Breast epithelium (tissue), 4 donors: ENCODE measurements around the gene TSSK2. TPM values are rescaled to one million over a fixed set of nuclear protein-coding genes. Genes with fewer than 3 reads are reported as not detected.

Experiments used
- DNase-seq, 2 donors: peaks; one replicate each; pipeline ENCODE4 v3.0.0-alpha.2; 2019; ENCODE audit warnings: low spot score in 2 of 2
- H3K27ac ChIP-seq, 2 donors: fragments of 200-600 bp; sonication (generic) in 1 of 2; one replicate each; pipeline ENCODE4 v1.5.1; 2016 to 2019; ENCODE audit warnings: mild to moderate bottlenecking in 1 of 2
- H3K27me3 ChIP-seq, 2 donors: fragments of 200-600 bp; sonication (generic) in 1 of 2; one replicate each; pipeline versions ENCODE4 v1.5.1 to v1.6.0; 2017 to 2019; ENCODE audit warnings: control low read depth in 1 of 2, mild to moderate bottlenecking in 1 of 2
- H3K36me3 ChIP-seq: fragments of 200-600 bp; one replicate; pipeline ENCODE4 v1.5.1; 2019
- H3K4me1 ChIP-seq, 2 donors: fragments of 200-600 bp; sonication (generic); one replicate each; pipeline ENCODE4 v1.5.1; 2016 to 2019; ENCODE audit warnings: control low read depth in 1 of 2
- H3K4me3 ChIP-seq, 3 donors: fragments of 200-600 bp; sonication (generic); 1 replicate in 2 of 3; 2 replicates in 1 of 3; pipeline ENCODE4 v1.5.1; 2016 to 2019; ENCODE audit warnings: mild to moderate bottlenecking in 3 of 3, moderate library complexity in 2 of 3
- H3K9me3 ChIP-seq, 2 donors: fragments of 200-600 bp; sonication (generic) in 1 of 2; one replicate each; pipeline ENCODE4 v1.5.1; 2016 to 2019; ENCODE audit warnings: control low read depth in 1 of 2
- POLR2A ChIP-seq: fragments of 450-650 bp; IDR thresholded peaks from one replicate; pipeline ENCODE4 v1.6.1; 2016; ENCODE audit warnings: antibody characterized with exemption, mild to moderate bottlenecking, moderate library complexity
- POLR2AphosphoS5 ChIP-seq, 3 donors: sonication (generic); formaldehyde crosslinking; IDR thresholded peaks; one replicate each; pipeline ENCODE4 v1.6.1; 2017; ENCODE audit warnings: antibody characterized with exemption in 3 of 3
- intact Hi-C: fragments of 100-400 bp; cut with DNase I; formaldehyde crosslinking; loops from one replicate; pipeline ENCODE4 v1.15.1; 2023; ENCODE audit warnings: low total_unique reads
- total RNA-seq, 3 donors: library from RNA; depleted of rRNA; stranded (reverse); fragments of >200 nt; gene quantifications; one replicate each; pipeline ENCODE4 v1.1.0, GENCODE V29; 2016
- TF ChIP-seq, protein P1 (sequence below), 3 donors: fragments of 450-650 bp; IDR thresholded peaks; one replicate each; pipeline ENCODE4 v1.5.1; 2016 to 2017; ENCODE audit warnings: antibody characterized with exemption in 3 of 3, mild to moderate bottlenecking in 3 of 3, moderate library complexity in 3 of 3

The TSSK2 gene
- total RNA-seq, 3 donors from 2014 or later, result not detected

GRCh38 chr22:19172213-19173046 is 41.3 kb downstream of the TSSK2 start:
- no peak for DNase-seq
- Histone ChIP-seq H3K27me3 (peaks cover 5 to 24% of the 10 kb centered on the region in 2 donors), H3K36me3 (no peaks in the 10 kb centered on the region), H3K9me3 (no peaks in the 10 kb centered on the region), H3K4me1 (peaks cover 10 to 35% of the 10 kb centered on the region in 2 donors), H3K4me3 (peak overlapping the region; percentile 85 to 99 (median 85)), H3K27ac (peak overlapping the region; percentile 88 to 92)
- intact Hi-C loops, result no loop called here
- TF ChIP-seq POLR2AphosphoS5 (IDR thresholded peaks at IDR 0.05) (no peak), POLR2A (no peak)
- TF ChIP-seq, protein P1, sequence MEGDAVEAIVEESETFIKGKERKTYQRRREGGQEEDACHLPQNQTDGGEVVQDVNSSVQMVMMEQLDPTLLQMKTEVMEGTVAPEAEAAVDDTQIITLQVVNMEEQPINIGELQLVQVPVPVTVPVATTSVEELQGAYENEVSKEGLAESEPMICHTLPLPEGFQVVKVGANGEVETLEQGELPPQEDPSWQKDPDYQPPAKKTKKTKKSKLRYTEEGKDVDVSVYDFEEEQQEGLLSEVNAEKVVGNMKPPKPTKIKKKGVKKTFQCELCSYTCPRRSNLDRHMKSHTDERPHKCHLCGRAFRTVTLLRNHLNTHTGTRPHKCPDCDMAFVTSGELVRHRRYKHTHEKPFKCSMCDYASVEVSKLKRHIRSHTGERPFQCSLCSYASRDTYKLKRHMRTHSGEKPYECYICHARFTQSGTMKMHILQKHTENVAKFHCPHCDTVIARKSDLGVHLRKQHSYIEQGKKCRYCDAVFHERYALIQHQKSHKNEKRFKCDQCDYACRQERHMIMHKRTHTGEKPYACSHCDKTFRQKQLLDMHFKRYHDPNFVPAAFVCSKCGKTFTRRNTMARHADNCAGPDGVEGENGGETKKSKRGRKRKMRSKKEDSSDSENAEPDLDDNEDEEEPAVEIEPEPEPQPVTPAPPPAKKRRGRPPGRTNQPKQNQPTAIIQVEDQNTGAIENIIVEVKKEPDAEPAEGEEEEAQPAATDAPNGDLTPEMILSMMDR (IDR thresholded peaks at IDR 0.05), result no peak

- intact Hi-C loops, result no loop called here
- H3K9me3 ChIP-seq, result no peaks in the 10 kb centered on the region
- peaks cover 5 to 15% of the 10 kb centered on the region in 2 donors for H3K27me3 ChIP-seq
- H3K27ac ChIP-seq, result peak overlapping the region in 1 of 2 donors; percentile 92
- H3K4me1 ChIP-seq, result peaks cover 12 to 40% of the 10 kb centered on the region in 2 donors
- DNase-seq, result no peak
- TF ChIP-seq POLR2A (no peak), POLR2AphosphoS5 (IDR thresholded peaks at IDR 0.05) (no peak)
- TF ChIP-seq, protein P1 (IDR thresholded peaks at IDR 0.05), result no peak
- H3K4me3 ChIP-seq, result peak overlapping the region in 1 of 3 donors; percentile 85
- H3K36me3 ChIP-seq, result no peaks in the 10 kb centered on the region
These were observed 42.2 kb downstream of the TSSK2 start for GRCh38 chr22:19173047-19174035.

DNA sequence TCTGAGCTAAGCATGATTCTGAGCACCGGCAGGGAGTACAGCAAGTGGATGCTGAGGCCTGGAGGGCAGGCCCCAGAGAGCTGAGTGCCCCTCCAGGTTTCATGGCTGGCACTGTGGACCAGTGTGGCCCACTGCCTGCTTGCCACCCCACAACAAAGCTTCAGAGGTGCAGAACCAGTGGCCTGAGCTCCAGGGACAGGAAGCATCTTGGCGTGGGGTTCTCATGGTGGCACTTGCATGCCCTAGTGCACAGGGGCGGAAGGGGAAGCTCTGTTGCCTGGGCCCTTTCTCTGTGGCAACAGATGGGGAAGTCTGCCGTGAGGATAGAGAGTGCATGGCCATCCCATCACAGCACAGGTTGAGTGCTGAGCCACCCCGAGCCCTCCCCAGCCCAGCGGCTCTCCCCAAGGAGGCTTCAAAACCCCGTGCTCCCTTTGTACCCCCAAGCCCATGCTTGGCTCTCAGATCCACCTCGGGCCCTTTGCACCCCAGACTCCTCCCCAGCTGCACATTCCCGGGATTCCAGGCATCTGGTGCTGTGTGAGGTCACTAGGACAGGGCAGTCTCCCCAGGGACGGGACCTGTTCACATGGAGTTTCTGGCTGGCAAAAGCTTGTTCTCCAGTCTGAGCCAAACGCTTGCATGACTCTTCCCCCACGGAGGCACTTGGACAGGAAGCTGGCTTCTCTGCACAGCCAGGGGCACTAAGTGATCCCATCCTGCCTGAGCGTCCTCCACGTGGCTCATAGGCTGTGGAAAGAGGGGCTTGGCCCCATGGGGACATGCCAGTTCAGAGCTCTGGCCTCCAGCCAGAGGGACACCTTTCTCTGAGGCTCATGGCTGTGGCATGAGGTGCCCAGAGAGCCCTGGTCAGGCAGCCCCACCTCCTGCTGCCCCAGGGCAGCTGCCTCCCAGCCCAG is 43.3 kb downstream of the TSSK2 start:
- Histone ChIP-seq H3K4me3 (peak overlapping the region in 1 of 3 donors; percentile 9), H3K9me3 (no peaks in the 10 kb centered on the region), H3K27ac (peak overlapping the region; percentile 52 to 68), H3K27me3 (peaks cover under 1 to 5% of the 10 kb centered on the region in 2 donors), H3K36me3 (no peaks in the 10 kb centered on the region), H3K4me1 (peaks cover 12 to 40% of the 10 kb centered on the region in 2 donors)
- intact Hi-C loops, result loop anchor here (5.0 kb wide), 1 partner anchor 1267 kb away; no protein-coding TSS in a partner anchor
- TF ChIP-seq, protein P1 (IDR thresholded peaks at IDR 0.05), result no peak
- TF ChIP-seq POLR2AphosphoS5 (IDR thresholded peaks at IDR 0.05) (peak in 1 of 3 donors; percentile 33), POLR2A (no peak)
- peak in 1 of 2 donors; percentile 63 for DNase-seq

- TF ChIP-seq POLR2AphosphoS5 (IDR thresholded peaks at IDR 0.05), result no peak
- no peak for TF ChIP-seq POLR2A
- TF ChIP-seq, protein P1 (IDR thresholded peaks at IDR 0.05), result no peak
- DNase-seq, result no peak
- Histone ChIP-seq H3K9me3 (no peaks in the 10 kb centered on the region), H3K36me3 (no peaks in the 10 kb centered on the region), H3K4me1 (peaks cover 12 to 40% of the 10 kb centered on the region in 2 donors), H3K27ac (peak overlapping the region; percentile 52 to 68), H3K4me3 (no peak overlapping the region), H3K27me3 (no peaks in the 10 kb centered on the region)
- intact Hi-C loops, result loop anchor here (5.0 kb wide), 1 partner anchor 1268 kb away; no protein-coding TSS in a partner anchor
These were observed 44.0 kb downstream of the TSSK2 start for GRCh38 chr22:19175026-19175601.
